ENCODE measurements around the gene RBM42. TPM values are rescaled to one million over a fixed set of nuclear protein-coding genes. Genes with fewer than 3 reads are reported as not detected.
A peak's percentile ranks its signal among the peaks of the same experiment; 100 is the strongest.

Gene RBM42
- total and polyA plus RNA-seq, 2 of the 13 experiments (the other 11 are each of a cell fraction or from before 2014, with no cell fraction given): 27.2 to 55.3 TPM

- TF ChIP-seq ZNF3 (CRISPR knock-in tag; IDR thresholded peaks at IDR 0.05) (no peak), THAP11 (CRISPR knock-in tag; IDR thresholded peaks at IDR 0.05) (no peak; the same call in 1 of the 2 replicates), SMAD1 (CRISPR knock-in tag; IDR thresholded peaks at IDR 0.05; ENCODE audit: borderline replicate concordance, low read depth) (no peak), CHCHD3 (CRISPR knock-in tag; IDR thresholded peaks at IDR 0.05) (no peak), SIN3A (IDR thresholded peaks at IDR 0.05; ENCODE audit: borderline replicate concordance, low read depth, low read length) (peak; percentile 65; the same call in 1 of the 2 replicates), SP4 (CRISPR knock-in tag; IDR thresholded peaks at IDR 0.05) (no peak), TBP (CRISPR knock-in tag; IDR thresholded peaks at IDR 0.05) (no peak), SRY (CRISPR knock-in tag; IDR thresholded peaks at IDR 0.05) (no peak), TOPORS (CRISPR knock-in tag; IDR thresholded peaks at IDR 0.05) (no peak), CENPT (CRISPR knock-in tag; IDR thresholded peaks at IDR 0.05; ENCODE audit: low read depth) (no peak), ELK4 (CRISPR knock-in tag; IDR thresholded peaks at IDR 0.05; ENCODE audit: borderline replicate concordance) (no peak), ZKSCAN5 (CRISPR knock-in tag; IDR thresholded peaks at IDR 0.05) (no peak), MIXL1 (CRISPR knock-in tag; IDR thresholded peaks at IDR 0.05) (no peak), IRX3 (CRISPR knock-in tag; IDR thresholded peaks at IDR 0.05; ENCODE audit: borderline replicate concordance, low read depth) (no peak), ZNF674 (CRISPR knock-in tag; IDR thresholded peaks at IDR 0.05; ENCODE audit: low read depth) (no peak), KMT2B (CRISPR knock-in tag; IDR thresholded peaks at IDR 0.05) (no peak), PAX8 (CRISPR knock-in tag; IDR thresholded peaks at IDR 0.05; ENCODE audit: borderline replicate concordance) (no peak)
- TF ChIP-seq, protein P1, sequence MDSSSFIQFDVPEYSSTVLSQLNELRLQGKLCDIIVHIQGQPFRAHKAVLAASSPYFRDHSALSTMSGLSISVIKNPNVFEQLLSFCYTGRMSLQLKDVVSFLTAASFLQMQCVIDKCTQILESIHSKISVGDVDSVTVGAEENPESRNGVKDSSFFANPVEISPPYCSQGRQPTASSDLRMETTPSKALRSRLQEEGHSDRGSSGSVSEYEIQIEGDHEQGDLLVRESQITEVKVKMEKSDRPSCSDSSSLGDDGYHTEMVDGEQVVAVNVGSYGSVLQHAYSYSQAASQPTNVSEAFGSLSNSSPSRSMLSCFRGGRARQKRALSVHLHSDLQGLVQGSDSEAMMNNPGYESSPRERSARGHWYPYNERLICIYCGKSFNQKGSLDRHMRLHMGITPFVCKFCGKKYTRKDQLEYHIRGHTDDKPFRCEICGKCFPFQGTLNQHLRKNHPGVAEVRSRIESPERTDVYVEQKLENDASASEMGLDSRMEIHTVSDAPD (CRISPR knock-in tag; IDR thresholded peaks at IDR 0.05): no peak
- TF ChIP-seq, protein P2, sequence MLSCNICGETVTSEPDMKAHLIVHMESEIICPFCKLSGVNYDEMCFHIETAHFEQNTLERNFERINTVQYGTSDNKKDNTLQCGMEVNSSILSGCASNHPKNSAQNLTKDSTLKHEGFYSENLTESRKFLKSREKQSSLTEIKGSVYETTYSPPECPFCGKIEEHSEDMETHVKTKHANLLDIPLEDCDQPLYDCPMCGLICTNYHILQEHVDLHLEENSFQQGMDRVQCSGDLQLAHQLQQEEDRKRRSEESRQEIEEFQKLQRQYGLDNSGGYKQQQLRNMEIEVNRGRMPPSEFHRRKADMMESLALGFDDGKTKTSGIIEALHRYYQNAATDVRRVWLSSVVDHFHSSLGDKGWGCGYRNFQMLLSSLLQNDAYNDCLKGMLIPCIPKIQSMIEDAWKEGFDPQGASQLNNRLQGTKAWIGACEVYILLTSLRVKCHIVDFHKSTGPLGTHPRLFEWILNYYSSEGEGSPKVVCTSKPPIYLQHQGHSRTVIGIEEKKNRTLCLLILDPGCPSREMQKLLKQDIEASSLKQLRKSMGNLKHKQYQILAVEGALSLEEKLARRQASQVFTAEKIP (CRISPR knock-in tag; IDR thresholded peaks at IDR 0.05; ENCODE audit: borderline replicate concordance): no peak
- TF ChIP-seq, protein P3, sequence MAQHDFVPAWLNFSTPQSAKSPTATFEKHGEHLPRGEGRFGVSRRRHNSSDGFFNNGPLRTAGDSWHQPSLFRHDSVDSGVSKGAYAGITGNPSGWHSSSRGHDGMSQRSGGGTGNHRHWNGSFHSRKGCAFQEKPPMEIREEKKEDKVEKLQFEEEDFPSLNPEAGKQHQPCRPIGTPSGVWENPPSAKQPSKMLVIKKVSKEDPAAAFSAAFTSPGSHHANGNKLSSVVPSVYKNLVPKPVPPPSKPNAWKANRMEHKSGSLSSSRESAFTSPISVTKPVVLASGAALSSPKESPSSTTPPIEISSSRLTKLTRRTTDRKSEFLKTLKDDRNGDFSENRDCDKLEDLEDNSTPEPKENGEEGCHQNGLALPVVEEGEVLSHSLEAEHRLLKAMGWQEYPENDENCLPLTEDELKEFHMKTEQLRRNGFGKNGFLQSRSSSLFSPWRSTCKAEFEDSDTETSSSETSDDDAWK (CRISPR knock-in tag; IDR thresholded peaks at IDR 0.05): no peak
- TF ChIP-seq, protein P4, sequence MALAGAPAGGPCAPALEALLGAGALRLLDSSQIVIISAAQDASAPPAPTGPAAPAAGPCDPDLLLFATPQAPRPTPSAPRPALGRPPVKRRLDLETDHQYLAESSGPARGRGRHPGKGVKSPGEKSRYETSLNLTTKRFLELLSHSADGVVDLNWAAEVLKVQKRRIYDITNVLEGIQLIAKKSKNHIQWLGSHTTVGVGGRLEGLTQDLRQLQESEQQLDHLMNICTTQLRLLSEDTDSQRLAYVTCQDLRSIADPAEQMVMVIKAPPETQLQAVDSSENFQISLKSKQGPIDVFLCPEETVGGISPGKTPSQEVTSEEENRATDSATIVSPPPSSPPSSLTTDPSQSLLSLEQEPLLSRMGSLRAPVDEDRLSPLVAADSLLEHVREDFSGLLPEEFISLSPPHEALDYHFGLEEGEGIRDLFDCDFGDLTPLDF (CRISPR knock-in tag; IDR thresholded peaks at IDR 0.05): no peak
Measured at GRCh38 chr19:35644987-35645679, 16.3 kb downstream of the RBM42 start (continued).
